GM21717 (cell line): ENCODE data around the gene CYGB.
"Not testable (repeated sequence)": the region's sequence is repeated elsewhere in the genome, so short reads cannot be mapped to it uniquely, and the experiment has no call there.

ENCODE experiments used
- ATAC-seq: cut with Tn5 transposase; IDR thresholded peaks from one replicate; pipeline ENCODE4 v1.9.1; 2021; ENCODE audit warnings: mild to moderate bottlenecking, moderate library complexity; ENCODE audit not compliant: unreplicated experiment

The CYGB gene

DNA sequence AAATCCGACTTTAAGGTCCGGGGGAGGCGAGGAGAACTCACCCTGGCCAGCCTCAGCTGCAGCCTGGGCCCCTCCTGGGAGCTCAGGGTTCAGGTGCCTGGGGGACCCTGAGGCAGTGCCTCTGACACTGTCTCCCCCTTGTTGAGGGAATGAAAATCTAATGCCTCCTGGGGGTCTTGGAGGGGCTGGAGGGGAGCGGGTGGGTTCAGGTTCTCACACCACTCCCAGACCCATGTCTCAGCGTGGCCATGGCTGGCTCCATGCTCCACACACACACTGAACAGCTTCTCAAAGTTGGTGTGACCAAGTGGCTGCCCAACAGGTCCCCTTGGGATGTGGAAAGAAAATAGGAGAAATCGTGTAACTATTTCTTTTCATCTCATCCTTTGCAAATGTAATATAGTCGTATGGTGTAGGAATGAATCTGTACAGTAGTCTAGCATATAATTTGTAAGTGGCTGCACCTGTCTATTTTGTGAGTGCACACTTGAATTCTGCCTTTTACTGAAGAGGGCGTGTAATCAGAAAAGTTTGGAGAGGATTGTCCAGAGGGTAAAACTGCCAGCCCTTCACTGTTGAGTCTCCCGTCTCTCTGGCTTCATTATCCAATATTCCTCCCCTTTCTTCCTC lies 1.5 kb upstream of the CYGB start:
- ATAC-seq = no peak

DNA sequence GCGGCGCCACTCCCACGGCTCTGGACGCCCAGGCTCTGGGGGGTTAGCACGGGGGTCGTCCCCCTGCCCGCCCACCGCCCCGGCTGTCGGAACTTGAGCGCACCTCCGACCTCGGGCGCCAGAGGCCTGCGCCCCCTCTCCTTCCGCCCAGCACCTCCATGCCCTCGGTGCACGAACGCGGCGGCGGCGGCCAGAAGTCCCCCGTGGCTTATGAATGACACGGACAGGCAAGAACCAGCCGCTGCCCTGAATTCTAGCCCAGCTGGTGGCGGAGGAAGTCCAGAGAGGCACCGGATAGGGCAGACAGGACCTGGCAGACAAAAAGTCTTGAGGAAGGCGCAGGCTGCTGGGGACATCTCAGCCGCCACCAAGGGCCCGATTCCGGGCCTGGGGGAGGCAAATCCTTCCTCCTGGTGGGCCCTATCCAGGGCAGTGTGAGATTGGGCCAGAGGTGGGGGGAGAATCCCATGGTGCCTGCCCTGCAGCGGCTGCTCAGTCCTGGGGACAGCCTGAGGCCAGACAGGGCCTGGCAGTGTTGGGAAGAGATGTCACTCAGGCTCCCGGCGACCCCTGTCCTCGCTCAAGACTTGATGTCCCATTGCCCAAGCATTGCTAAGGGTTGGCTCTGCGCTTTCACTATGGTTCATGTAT lies 897 bp upstream of the CYGB start:
- ATAC-seq = no peak

DNA sequence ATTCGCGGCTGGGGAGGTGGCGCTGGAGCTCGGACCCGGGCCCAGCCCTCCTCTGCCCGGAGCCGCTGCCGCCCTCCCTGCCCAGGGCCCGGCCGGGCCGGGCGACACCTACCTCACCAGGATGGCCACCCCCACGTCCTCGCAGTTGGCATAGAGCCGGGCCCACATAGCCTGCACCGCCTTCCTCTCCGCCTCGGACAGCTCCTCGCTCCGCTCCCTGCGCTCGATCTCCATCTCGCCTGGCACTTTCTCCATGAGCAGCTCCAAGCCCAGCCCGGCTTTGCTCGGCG lies 276 bp downstream of the CYGB start:
- no peak for ATAC-seq

DNA sequence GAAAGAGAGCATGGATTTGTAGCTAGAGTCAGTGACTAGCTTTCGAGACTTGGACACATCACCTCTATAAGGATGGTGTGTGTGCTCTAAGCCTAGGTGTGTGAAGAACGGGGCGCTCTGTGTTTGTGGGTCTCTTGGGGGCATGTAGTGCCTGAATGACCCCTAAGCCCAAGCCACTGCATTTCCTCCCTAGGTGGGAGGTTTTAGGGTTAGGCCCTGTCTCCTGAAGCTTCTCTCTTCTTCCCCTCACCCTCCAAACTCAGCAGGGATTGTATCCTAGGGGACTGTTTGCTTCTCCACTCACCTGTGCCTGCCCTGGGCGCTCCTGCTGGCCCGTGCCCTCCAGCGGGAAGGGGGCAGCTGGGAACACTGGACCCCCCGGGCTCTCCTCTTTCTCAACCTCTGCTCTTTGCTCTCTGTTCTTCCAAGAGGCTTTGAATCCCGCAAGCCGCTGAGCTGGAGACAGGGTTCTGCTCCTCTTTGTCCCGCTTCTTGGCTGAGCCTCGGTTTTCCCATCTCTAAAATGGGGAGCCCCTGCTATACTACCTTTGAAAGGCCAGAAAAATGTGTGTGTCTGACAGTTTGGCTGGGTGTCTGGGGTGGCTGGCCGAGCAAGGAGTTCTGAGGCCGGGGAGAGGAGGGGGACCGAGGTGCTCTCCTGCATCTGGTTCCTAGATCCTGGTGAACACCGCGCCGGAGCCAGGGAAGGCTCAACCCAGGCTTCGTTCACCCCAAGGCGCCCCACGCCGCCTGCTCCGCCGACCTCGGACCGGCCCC lies 810 bp downstream of the CYGB start:
- ATAC-seq = no peak

GRCh38 chr17:76535788-76536510 lies 1.6 kb downstream of the CYGB start:
- no peak for ATAC-seq

GRCh38 chr17:76534831-76535732 lies 2.4 kb downstream of the CYGB start:
- no peak for ATAC-seq

GRCh38 chr17:76533640-76534359 lies 3.7 kb downstream of the CYGB start:
- ATAC-seq = not testable (repeated sequence)

DNA sequence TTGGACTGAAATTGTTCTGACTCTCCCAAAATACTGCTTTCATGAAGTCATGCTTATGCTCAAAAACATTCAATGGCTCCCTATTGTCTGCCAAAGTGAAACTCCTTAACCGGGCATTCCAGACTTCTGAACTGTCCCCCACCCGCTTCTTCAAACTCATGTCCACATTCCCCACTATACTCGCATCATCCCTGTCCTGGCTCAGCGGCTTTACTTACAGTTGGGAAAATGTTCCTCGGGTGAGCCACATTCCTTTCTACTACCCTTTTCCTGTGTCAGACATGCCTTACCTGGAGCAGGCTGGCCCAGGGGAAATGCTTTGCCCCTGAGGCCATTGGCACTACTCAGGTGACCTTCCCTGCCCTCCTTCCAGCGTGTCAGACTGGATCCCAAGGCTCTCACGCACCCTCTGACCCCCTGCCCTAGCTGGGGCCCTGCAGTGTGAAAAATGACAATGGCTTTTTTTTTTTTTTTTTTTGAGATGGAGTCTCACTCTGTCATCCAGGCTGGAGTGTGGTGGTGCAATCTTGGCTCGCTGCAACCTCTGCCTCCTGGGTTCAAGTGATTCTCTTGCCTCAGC lies 5.3 kb downstream of the CYGB start:
- ATAC-seq = no peak

DNA sequence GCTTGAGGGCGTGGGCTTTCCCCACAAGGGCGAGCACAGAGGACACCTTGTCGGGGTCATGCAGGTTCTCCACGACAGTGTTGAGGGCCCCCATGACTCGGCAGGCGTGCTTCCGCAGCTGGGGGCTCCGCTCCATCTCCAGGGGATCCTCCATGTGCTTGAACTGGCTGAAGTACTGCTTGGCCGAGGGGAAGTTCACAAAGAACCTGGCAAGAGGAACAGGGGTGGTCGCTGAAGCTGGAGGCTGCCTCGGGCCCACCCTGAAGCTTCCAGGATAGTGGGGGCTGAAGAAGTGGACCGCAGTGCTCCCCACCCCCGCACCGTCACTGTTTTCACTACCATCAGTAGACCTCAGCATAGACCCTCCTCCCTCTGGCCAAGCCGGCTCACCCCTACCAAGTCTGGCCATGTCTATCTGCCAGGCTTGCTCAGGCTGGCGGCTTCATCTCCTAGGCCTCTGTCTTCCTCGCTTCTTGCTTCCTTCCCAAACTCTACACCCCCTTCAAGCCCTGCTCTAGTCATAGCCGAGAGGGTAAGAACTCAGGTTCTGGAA lies 5.9 kb downstream of the CYGB start:
- no peak for ATAC-seq

- ATAC-seq = no peak
Measured at GRCh38 chr17:76530811-76531485, 6.6 kb downstream of the CYGB start.

DNA sequence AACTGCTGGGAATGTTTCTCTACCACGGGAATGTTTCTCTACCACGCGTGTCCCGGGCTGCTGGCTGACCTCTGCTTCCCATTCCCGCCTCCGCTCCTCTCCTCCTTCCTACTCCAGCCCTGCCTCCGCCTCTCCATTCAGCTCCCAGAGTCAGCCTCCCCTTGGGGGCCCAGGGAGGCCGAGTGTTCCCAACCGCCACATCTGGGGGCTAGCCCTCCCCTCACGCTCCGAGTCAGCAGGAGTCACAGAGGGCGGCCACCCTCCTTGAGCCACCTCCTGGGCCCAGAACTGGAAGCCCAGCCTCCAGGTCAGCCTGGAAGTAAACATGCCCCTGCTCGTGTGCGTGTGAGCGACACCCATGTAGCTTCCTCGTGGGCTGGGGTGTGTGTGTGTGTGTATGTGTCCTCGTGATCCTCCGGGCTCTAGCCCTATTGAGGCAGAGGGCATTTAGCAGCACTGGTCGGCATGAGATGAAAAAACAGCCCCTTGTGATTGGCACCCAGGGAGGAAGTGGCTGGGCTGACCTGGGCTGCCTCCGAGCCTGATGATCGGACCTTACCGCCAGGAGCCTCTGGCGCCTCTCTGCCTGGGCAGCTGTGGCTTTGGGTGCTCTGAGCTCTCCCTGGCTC lies 7.3 kb downstream of the CYGB start:
- ATAC-seq = no peak

DNA sequence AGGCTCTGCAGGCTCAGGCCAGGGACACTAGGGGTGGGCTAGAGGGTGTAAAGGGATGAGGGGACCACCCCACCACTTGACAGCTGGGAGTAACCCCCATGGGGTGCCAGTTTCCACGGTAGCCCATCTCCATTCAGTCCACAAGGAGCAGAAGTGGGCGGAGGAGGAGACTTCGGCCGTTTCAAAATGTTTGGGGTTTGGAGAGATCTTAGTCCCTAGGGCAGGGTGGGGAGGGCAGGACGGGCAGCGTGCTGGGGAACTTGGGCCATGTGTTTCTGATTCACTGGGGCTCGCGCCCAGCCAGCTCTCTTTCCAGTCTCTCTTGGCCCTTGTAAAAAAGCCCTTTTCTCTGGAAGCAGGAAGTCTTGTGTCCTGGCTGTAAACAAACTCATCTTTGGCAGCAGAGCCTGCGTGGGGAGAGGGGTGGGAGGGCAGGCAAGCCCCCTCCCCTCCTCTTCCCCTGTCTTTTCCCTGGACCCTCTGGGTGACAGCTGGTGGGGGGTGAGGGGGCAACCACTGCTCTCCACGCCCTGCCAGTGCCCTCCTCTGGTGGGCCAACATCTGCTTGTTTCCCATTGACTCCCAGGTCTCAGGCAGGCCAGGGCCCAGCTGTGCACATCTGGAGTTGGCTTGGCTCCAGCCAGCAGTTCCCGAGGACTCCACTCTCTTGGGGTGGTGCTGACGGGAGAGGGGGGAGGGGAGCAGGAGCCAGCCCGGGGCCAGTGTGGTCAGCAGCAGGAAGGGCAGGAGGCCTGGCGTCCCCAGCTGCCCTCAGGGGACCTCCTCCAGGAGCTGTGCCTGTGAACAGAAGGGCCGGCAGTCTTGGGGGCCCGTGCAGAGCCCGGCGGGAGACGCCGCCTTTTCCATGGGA lies 8.1 kb downstream of the CYGB start:
- no peak for ATAC-seq

DNA sequence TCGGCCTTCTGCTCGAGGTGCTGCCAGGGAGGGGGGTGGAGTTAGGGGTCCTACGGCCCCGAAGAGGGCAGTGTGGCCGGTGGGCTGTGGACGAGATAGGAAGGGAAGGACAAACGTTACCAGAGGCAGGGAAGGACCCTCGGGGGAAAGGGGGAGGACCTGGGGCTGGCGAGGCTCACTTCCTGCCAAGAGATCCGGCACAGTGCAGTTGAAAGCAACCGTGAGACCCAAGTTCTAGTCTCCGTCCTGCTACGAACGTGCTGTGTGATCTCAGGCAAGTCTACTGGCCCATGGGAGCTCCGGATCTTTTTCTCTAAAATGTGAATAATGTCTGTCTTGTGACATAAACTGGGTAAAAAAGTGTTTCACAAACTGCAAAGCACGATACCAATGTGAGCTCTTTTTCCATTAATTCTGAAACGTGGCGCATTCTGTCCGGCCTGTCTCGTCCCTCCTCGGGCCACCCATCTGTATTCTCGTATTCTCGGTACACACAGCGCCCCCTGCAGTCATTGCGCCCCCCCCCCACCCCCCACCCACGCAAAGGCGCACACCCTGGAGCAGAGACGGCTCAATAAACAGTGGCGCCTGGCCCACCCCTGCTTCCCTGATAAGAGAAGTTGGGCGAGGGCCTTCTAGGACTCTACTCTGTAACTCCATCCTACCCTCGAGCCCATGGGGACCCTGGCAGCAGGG lies 8.8 kb downstream of the CYGB start:
- no peak for ATAC-seq

GRCh38 chr17:76528156-76528527 lies 9.4 kb downstream of the CYGB start:
- ATAC-seq = no peak

DNA sequence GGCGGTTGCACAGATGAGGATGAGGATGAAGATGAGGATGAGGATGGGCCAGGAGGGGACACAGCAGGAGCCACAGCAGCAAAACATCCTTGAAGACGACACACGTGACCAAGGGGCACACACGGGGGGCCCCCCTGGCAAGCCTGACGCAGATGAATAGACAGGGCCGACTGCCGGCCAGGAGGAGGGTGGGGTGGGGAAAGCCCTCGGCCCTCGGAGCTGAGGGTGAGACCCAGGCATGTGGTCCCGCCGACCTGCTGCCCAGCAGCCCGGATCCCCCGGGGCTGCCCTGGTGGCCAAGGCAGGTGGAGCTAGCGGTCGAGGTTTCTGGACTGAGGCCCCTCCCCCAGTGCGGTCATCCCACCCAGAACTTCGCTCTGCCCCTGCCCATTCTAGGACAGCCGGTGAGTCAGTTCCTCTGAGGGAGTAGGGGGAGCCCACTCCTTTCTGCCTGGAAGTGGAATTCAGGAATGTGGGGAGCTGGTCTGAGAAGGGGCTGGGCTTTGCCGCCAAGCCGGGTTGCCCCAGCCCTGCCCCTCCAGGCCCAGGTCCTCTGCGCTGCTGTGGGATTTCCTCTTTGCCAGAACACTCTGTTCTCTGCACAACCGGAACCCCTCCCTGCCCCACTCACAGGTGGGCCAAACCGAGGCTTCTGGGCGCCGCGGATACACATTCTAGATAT lies 9.9 kb downstream of the CYGB start:
- ATAC-seq = no peak

DNA sequence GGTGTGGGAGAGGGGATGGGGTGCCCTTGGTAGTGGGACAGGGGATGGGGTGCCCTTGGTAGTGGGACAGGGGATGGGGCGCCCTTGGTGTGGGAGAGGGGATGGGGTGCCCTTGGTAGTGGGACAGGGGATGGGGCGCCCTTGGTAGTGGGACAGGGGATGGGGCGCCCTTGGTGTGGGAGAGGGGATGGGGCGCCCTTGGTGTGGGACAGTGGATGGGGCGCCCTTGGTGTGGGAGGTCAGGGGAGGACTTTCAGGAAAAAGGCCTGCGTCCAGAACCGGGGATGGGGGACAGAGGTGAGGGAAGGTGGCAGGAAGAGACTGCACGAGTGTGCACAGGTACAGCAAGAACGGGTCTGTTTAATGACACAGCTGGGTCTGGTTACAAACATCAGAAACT lies 10.5 kb downstream of the CYGB start:
- ATAC-seq = not testable (repeated sequence)
